GM12878 (cell line): ENCODE data around the gene TNNT2. TPM values are rescaled to one million over a fixed set of nuclear protein-coding genes. Genes with fewer than 3 reads are reported as not detected.

Experiments used
- ATAC-seq: fragments of 200-7000 bp; cut with Tn5 transposase; 3 replicates; pipeline ENCODE4 v1.9.1; 2020; ENCODE audit warnings: mild to moderate bottlenecking, moderate library complexity
- BruUV-seq: library from RNA; stranded (reverse); fragments of 400-500 nt; replicated peaks from 2 replicates; lab custom pipeline; 2021; lab: Mats Ljungman, UMichigan
- CTCF ChIA-PET: fragments of 300-600 bp; sonication (Branson Sonifier 250); formaldehyde crosslinking; extraction: SDS; loops from one replicate; lab custom pipeline; 2021; ENCODE audit warnings: inconsistent platforms; lab: Yijun Ruan, JAX
- POLR2A ChIA-PET: fragments of 350-600 bp; formaldehyde crosslinking; extraction: SDS; loops from one replicate; lab custom pipeline; 2021; ENCODE audit warnings: inconsistent platforms; lab: Charles Lee
- RAD21 ChIA-PET: fragments of 300-600 bp; sonication (Branson Sonifier 250); formaldehyde crosslinking; loops from one replicate; lab custom pipeline; 2023; ENCODE audit warnings: antibody characterized with exemption; ENCODE audit not compliant: unreplicated experiment; lab: Charles Lee
- SMC1A ChIA-PET: fragments of 300-600 bp; sonication (Branson Sonifier 250); formaldehyde crosslinking; loops from one replicate; lab custom pipeline; 2023; ENCODE audit not compliant: unreplicated experiment, uncharacterized antibody; lab: Charles Lee
- DNase-seq: peaks from one replicate; pipeline ENCODE4 v3.0.0-alpha.2; 2011; ENCODE audit warnings: low read depth, low spot score
- FAIRE-seq: peaks from 3 replicates; lab custom pipeline; 2011; peaks lifted over from hg19 to GRCh38; lab: Jason Lieb, UNC
- H2AFZ ChIP-seq: 2 replicates; pipeline ENCODE4 v1.6.0; 2011; ENCODE audit warnings: low read depth, low read length, control low read depth; ENCODE audit not compliant: control insufficient read depth
- H3K27ac ChIP-seq: 2 replicates; pipeline ENCODE4 v1.5.1; 2011; ENCODE audit warnings: control low read depth; ENCODE audit not compliant: control insufficient read depth, insufficient read depth
- H3K27me3 ChIP-seq, 2 experiments: replicated peaks in 1 of 2; 2 replicates each; pipeline versions ENCODE4 v1.6.0 to v1.6.1; 2011; ENCODE audit warnings: low read length in 1 of 2; ENCODE audit not compliant: control insufficient read depth in 2 of 2, insufficient read depth in 2 of 2
- H3K36me3 ChIP-seq, 2 experiments: 2 replicates each; pipeline ENCODE4 v1.5.1; 2011; ENCODE audit warnings: low read length in 1 of 2; ENCODE audit not compliant: control insufficient read depth in 2 of 2, insufficient read depth in 2 of 2
- H3K4me1 ChIP-seq: 2 replicates; pipeline ENCODE4 v1.6.1; 2011; ENCODE audit warnings: mild to moderate bottlenecking, low read length, moderate library complexity, mixed read lengths; ENCODE audit not compliant: control insufficient read depth, insufficient read depth
- H3K4me2 ChIP-seq: 2 replicates; pipeline ENCODE4 v1.6.0; 2011; ENCODE audit warnings: control low read depth; ENCODE audit not compliant: control insufficient read depth, insufficient read depth
- H3K4me3 ChIP-seq: fragments of 200-600 bp; sonication (generic); 2 replicates; pipeline ENCODE4 v1.5.1; 2016
- H3K79me2 ChIP-seq: 2 replicates; pipeline ENCODE4 v1.6.0; 2011; ENCODE audit warnings: low read length; ENCODE audit not compliant: control insufficient read depth, insufficient read depth
- H3K9ac ChIP-seq: 2 replicates; pipeline ENCODE4 v1.8.0; 2011; ENCODE audit warnings: low read length, control low read depth, mixed read lengths; ENCODE audit not compliant: control insufficient read depth, insufficient read depth
- H3K9me3 ChIP-seq: replicated peaks from 3 replicates; pipeline ENCODE4 v1.5.1; 2011; ENCODE audit warnings: mild to moderate bottlenecking, low read length; ENCODE audit not compliant: control insufficient read depth, insufficient read depth
- H4K20me1 ChIP-seq: 2 replicates; pipeline ENCODE4 v1.6.0; 2011; ENCODE audit not compliant: control insufficient read depth, insufficient read depth
- CBFB ChIP-seq: IDR thresholded peaks from 2 replicates; pipeline ENCODE4 v1.6.1; 2016; ENCODE audit warnings: antibody characterized with exemption, low read depth
- IKZF1 ChIP-seq: fragments of 450-650 bp; conservative IDR thresholded peaks from 2 replicates; pipeline ENCODE4 v1.6.1; 2017; ENCODE audit warnings: antibody characterized with exemption, mild to moderate bottlenecking
- MEF2B ChIP-seq: fragments of 450-650 bp; IDR thresholded peaks from 2 replicates; pipeline ENCODE4 v1.6.1; 2018; ENCODE audit warnings: mild to moderate bottlenecking, moderate library complexity; ENCODE audit not compliant: partially characterized antibody, poor library complexity, severe bottlenecking
- MXI1 ChIP-seq: fragments of 150-350 bp; IDR thresholded peaks from 2 replicates; pipeline ENCODE4 v1.6.1; 2011; ENCODE audit warnings: low read depth, mild to moderate bottlenecking, inconsistent platforms, low read length, improper control_type of control experiment
- NFYA ChIP-seq: IDR thresholded peaks from 2 replicates; pipeline ENCODE4 v1.6.1; 2011; ENCODE audit warnings: low read depth, mild to moderate bottlenecking, low read length, improper control_type of control experiment, borderline replicate concordance
- SIX5 ChIP-seq: IDR thresholded peaks from 2 replicates; pipeline ENCODE4 v1.6.1; 2011; ENCODE audit warnings: mild to moderate bottlenecking, low read depth, low read length, moderate library complexity; ENCODE audit not compliant: severe bottlenecking
- TCF3 ChIP-seq: IDR thresholded peaks from 2 replicates; pipeline ENCODE4 v1.6.1; 2012; ENCODE audit warnings: low read depth, mild to moderate bottlenecking, low read length, borderline replicate concordance; ENCODE audit not compliant: insufficient read depth
- TCF7 ChIP-seq: IDR thresholded peaks from 2 replicates; pipeline ENCODE4 v1.6.1; 2014; ENCODE audit warnings: antibody characterized with exemption, borderline replicate concordance
- WRNIP1 ChIP-seq: IDR thresholded peaks from 2 replicates; pipeline ENCODE4 v1.6.1; 2011; ENCODE audit warnings: low read depth, low read length, improper control_type of control experiment, borderline replicate concordance
- WGBS: methylation state at CpG from one replicate; pipeline ENCODE4 v1.1.6; 2016; ENCODE audit warnings: low lambda C conversion rate; ENCODE audit not compliant: insufficient replicate concordance, insufficient coverage; ENCODE audit errors: missing lambda C conversion rate; 5-methylcytosine and 5-hydroxymethylcytosine counted together
- in situ Hi-C: fragments of 300-500 bp; cut with MboI; formaldehyde crosslinking; loops from 9 replicates; pipeline ENCODE4 v1.14.3; 2018; ENCODE audit warnings: mixed read lengths
- intact Hi-C: fragments of 100-400 bp; cut with micrococcal nuclease; formaldehyde crosslinking; loops from one replicate; pipeline ENCODE4 v1.14.2; 2022; ENCODE audit not compliant: unreplicated experiment
- polyA plus RNA-seq, 11 experiments: library from polyadenylated mRNA; depleted of rRNA in 4 of 11; unstranded in 6 of 11; stranded (reverse) in 5 of 11; fragments of >200 nt; fragmentation: Nextera tagmentation in 4 of 11; fragmentation: Illumina TruSeq in 1 of 11; extraction: Ambion mirVana in 4 of 11; extraction: Trizol in 1 of 11; gene quantifications; 1 replicate in 1 of 11; 2 replicates in 10 of 11; pipeline versions ENCODE4 v1.2.1 to v1.2.3, GENCODE V29; 2011 to 2016; ENCODE audit warnings: inconsistent platforms in 2 of 11, missing spikeins in 2 of 11, low read depth in 1 of 11
- total RNA-seq, 4 experiments: library from RNA; depleted of rRNA in 3 of 4; stranded (reverse); fragments of >200 nt in 3 of 4; fragmentation: Illumina TruSeq in 1 of 4; extraction: Trizol in 1 of 4; gene quantifications; 2 replicates each; pipeline versions ENCODE4 v1.2.1 to v1.2.3, GENCODE V29; 2013 to 2021
- TF ChIP-seq, protein P1 (sequence below): fragments of 150-350 bp; IDR thresholded peaks from 2 replicates; pipeline ENCODE4 v1.6.1; 2016; ENCODE audit warnings: low read depth, low read length

TNNT2 gene
- total and polyA plus RNA-seq, 10 of the 15 experiments (the other 5 are each of a cell fraction or from before 2014, with no cell fraction given): 2.2 TPM; not detected in 9

DNA sequence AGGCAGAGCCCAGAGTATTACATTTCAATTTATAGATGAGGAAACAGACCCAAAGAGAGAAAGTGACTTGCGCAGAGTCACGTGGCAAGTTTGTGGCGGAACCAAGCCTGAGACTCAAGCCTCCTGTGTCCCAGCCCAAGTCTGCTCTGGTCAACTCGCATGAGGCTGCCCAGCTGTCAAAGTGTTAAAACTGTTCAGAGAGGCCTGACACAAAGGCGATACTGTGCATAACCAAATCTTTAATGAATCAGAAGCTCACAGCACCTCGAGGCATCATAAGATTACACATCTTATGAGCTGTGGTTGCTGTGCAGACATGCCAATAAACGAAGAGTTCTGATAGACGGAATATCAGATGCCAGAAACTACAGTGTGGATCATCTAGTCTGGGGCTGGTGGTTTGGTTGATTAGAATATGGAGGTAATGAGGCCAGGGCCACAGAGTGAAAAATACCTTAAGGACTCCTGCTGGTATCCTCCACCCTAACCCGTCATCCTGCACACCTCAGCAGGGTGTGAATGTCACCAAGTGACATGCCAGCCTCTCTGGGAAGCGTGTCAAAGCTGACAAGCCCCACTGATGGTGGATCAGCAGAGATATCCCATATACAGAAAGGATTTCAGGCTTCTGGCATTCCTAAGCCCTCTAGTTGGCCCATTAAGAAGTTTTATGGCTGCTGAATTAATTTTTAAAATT is 42.2 kb downstream of the TNNT2 start:
- Histone ChIP-seq H4K20me1 (no peaks in the 10 kb centered on the region), H2AFZ (no peak overlapping the region), H3K36me3 (no peaks in the 10 kb centered on the region), H3K9ac (no peak overlapping the region), H3K79me2 (no peaks in the 10 kb centered on the region), H3K4me3 (no peak overlapping the region), H3K27ac (no peak overlapping the region), H3K4me2 (no peak overlapping the region), H3K27me3 (peaks cover 0 to 2% of the 10 kb centered on the region in 2 experiments; a peak in 2 of 4 replicates), H3K9me3 (no peaks in the 10 kb centered on the region), H3K4me1 (no peaks in the 10 kb centered on the region)
- WGBS: 24% methylated on average over 10 of the region's 10 CpGs
- DNase-seq: no peak
- POLR2A ChIA-PET: no interaction called here
- in situ Hi-C loops: no loop called here
- no peak for ATAC-seq
- CTCF ChIA-PET: no interaction called here
- no peak for TF ChIP-seq SIX5
- TF ChIP-seq TCF7: no peak
- no peak for TF ChIP-seq WRNIP1
- TF ChIP-seq IKZF1: no peak
- no peak for TF ChIP-seq MXI1
- TF ChIP-seq TCF3: no peak
- TF ChIP-seq NFYA: no peak
- no peak for TF ChIP-seq CBFB
- TF ChIP-seq MEF2B: no peak
- TF ChIP-seq, protein P1, sequence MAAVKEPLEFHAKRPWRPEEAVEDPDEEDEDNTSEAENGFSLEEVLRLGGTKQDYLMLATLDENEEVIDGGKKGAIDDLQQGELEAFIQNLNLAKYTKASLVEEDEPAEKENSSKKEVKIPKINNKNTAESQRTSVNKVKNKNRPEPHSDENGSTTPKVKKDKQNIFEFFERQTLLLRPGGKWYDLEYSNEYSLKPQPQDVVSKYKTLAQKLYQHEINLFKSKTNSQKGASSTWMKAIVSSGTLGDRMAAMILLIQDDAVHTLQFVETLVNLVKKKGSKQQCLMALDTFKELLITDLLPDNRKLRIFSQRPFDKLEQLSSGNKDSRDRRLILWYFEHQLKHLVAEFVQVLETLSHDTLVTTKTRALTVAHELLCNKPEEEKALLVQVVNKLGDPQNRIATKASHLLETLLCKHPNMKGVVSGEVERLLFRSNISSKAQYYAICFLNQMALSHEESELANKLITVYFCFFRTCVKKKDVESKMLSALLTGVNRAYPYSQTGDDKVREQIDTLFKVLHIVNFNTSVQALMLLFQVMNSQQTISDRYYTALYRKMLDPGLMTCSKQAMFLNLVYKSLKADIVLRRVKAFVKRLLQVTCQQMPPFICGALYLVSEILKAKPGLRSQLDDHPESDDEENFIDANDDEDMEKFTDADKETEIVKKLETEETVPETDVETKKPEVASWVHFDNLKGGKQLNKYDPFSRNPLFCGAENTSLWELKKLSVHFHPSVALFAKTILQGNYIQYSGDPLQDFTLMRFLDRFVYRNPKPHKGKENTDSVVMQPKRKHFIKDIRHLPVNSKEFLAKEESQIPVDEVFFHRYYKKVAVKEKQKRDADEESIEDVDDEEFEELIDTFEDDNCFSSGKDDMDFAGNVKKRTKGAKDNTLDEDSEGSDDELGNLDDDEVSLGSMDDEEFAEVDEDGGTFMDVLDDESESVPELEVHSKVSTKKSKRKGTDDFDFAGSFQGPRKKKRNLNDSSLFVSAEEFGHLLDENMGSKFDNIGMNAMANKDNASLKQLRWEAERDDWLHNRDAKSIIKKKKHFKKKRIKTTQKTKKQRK: no peak
- RAD21 ChIA-PET: no interaction called here
- intact Hi-C loops: no loop called here
- no peak for FAIRE-seq
- no TSS peak for BruUV-seq
- SMC1A ChIA-PET: no interaction called here
